Stimulated activated CD8-positive, alpha-beta memory T cell treated with anti-CD3 and anti-CD28 coated beads, Interleukin-15, amount 100 ng/mL, for 24 hours (primary cell): ENCODE measurements around the gene RNF13.
"Not testable (repeated sequence)": the region's sequence is repeated elsewhere in the genome, so short reads cannot be mapped to it uniquely, and the experiment has no call there.

Experiments used
- DNase-seq: peaks from one replicate; pipeline ENCODE4 v3.0.0-alpha.2; 2020; ENCODE audit warnings: low read depth

Gene RNF13

DNA sequence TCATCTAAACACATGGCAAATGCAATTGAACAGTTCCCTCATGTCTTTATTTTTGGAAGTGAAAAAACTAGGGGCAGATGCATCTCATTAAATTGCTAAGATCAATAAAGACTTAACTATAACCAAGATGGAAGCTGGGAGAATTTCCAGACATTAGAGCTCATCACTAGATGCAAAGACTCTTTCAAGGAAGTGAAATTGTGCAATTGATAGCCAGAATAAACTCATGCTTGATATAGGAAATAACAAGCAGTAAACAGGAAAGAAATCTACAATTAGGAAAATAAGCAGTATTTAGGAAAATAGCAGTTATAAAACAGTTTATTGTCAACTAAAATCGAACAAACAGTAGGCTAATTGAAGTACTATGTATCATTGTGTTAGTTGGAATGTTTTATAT, 11.8 kb upstream of the RNF13 start:
- no peak for DNase-seq

DNA sequence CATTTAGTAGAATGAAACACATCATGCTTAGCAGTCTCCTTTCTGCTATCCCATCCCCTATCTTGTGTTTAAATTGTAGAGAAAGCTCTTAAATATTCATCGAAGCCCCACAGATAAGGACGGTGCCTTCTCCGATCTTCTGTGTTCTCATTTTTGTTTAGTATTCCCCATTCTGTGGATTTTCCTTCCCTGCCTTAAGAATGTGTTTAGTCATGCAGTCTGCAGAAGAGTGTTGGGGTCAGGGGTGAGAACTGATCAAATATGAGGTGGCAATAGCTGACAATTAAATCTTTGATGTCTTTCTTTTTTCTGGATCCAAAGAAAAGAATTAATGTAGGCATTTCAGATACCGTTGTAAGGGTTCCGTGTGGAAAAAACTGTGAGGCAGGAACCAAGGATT, 11.4 kb upstream of the RNF13 start:
- DNase-seq: no peak

DNA sequence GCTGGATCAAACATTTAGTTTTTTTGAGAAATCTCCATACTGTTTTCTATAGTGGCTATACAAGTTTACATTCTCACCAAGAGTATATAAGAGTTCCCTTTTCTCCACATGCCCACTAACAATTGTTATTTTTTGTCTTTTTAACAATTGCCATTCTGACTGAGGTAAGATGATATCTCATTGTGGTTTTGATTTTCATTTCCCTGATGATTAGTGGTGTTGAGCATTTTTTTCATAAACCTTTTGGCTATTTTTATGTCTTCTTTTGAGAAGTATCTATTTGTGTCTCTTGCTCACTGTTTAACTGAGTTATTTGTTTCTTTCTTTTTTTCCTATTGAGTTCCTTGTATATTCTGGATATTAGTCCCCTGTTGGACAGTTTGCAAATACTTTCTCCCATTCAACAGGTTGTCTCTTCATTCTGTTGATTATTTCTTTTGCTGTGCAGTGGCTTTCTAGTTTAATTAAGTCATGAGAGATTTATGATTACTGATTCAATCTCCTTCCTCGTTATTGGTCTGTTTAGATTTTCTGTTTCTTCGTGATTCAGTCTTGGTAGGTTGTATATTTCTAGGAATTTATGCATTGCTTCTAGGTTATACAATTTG, 6.7 kb upstream of the RNF13 start:
- DNase-seq: no peak

DNA sequence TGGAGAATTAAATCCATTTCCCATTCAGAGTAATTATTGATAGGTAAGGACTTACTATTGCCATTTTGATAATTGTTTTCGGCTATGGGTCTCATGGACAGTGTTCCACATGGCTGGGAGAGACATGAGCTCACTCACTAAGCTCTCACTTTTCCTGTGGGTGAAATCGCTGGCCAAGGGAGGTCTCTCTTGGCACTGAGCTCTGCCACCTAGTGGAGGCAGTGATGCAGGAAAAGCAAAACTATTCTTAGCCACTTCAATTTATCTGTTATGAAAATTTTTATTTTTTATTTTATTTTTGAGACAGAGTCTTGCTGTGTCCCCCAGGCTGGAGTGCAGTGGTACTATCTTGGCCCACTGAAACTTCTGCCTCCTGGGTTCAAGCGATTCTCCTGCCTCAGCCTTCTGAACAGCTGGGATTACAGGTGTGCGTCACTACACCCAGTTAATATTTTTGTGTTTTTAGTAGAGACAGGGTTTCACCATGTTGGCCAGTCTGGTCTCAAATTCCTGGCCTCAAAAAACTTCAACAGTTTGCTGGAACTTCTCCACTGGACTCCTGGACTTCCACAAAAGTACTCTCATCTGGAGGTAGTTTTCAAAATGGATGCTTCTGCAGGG, 4.7 kb upstream of the RNF13 start:
- peak; percentile 22 for DNase-seq

DNA sequence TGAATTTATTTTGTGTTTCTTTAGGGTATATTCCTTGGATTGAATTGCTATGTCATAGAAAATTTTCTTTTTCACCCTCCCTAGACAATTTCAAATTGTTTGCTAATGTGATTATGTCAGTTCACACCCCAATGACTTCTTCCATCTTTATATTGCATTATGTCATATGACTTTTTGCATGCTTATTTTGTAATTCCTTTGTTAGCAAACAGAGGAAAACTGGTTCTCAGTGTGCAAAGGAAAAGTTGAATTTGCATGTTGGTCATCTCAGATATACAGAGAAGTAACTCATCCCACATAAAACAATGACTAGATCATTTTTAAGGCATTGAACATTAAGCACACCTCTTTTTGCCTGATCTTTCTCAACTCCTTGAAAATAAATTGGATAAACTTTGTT, 3.3 kb upstream of the RNF13 start:
- no peak for DNase-seq

DNA sequence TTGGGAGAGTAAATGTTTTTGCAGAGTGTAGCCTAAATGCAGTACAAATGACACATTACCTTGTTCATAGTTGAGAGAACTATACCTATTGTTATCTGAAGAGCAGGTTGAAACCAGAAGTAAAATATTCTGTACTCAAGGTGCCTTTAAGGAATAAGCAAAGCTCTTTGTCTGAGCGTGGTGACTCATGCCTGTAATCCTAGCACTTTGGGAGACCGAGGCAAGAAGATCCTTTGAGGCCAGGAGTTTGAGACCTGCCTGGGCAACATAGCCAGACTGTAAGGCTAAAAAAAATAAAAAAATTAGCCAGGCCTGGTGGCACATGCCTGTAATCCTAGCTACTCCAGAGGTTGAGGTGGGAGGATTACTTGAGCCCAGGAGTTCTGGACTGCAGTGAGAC, 2.2 kb upstream of the RNF13 start:
- no peak for DNase-seq

DNA sequence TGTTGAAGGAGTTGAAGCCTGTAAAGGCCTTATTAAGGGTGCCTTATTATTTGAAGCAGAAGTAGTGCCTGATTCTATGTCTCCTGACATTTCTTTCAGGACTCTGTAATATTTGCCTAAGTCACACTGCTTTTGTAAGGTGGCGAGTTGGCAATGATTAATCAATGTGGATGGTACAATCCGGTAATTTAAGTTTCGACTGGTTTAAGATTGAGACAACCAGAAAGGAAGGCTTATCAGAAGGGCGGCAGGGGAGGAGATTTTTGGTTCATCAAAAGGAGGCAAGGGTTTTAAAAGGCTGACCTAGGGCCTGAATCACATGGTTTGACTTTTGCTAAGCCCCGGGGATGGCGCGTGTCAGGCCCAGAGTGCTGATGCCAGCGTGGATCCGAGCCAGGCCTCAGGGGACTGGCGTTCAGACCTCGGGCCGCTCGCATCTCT, 830 bp upstream of the RNF13 start:
- DNase-seq: no peak

DNA sequence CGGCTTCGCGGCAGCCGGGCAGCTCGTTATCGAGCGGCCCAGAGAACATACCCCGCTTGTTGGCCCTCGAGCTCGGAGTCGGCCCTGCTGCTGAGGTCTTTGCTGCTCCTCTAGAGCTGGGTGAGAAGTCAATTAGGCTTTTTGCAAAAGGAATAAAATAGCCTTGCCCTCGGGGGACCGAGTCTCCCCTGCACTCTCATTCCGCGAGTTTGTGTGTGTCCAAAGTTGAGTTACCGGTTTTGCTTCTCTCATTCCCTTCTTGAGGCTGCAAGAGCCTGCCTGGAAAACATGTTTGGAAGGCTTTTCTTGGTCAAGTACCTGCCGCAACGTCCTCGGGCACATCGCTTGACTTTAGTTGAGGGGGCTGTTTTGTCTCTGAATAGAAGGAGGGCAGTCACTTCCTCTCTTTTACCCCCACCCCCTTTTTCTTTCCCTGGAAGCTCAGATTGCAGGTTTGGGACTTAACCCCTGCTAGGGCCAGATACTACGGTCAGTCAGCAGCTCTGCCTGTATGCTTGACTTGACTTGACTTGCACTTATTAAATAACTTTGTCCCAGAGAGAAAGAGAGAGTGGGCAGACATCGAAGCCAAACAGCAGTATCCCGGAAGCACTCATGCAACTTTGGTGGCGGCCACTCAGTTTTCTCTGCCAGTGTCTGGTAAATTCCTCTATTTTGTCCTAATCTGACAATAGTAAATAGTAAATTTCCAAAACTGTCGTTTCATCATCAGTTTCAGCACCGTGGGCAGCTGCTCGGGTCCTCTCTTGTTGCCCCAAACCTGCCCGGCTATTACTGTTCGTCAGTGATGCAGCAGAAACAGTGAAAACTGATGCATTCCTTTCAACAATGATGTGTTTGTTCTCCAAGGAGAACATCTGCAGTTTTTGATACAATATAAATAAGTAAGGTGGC, 609 bp downstream of the RNF13 start:
- DNase-seq: no peak

DNA sequence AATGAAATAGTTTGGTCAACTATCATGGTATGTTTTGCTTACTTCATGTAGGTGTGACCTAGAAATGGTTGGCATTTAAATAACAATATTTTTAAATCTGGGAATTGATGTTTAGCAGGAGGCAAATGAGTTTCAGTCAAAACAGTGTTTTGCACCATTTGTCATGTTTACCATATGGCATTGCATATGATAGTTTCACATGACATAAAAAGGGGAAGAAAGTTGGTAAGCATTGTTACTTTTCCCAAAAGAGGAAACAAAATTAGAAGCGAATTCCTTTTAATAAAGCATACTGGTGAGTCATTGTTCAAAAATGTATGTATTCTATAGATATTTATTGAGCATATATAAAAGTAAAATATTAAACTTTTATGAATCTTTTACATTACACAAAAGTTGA, 2.3 kb downstream of the RNF13 start:
- no peak for DNase-seq

DNA sequence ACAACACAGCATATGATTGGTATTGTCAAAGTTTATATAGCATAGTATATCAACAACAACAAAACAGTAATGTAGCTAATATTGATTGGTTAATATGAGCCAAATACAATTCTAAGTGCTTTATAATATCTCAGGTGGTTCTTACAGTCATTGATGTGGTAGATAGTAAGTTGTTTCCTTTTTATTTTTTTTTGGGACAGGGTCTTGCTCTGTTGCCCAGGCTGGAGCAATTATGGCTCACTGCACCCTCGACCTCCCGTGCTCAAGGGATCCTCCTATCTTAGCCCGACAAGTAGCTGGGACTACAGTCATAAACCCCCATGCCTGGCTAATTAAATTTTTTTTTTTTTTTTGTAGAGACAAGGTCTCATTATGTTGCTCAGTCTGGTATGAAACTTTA, 2.7 kb downstream of the RNF13 start:
- no peak for DNase-seq

DNA sequence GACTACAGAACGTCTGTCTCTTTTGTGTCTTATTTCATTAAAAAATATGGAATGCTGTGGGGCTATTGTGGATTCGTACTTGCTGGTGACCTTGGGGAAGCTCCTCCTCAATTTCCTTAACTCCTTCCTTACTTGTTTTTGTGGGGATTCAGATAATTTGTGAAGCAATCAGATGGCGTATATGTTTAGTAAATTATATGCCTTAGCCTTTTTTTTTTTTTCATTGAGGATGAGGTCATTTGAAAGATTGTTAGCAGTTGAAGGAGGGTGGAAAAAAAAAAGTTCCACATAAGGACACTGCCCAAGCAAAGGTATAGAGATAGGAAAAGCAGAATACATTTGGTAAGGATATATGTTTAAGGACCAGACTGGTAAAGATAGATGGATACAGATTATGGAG, 3.3 kb downstream of the RNF13 start:
- DNase-seq: no peak

DNA sequence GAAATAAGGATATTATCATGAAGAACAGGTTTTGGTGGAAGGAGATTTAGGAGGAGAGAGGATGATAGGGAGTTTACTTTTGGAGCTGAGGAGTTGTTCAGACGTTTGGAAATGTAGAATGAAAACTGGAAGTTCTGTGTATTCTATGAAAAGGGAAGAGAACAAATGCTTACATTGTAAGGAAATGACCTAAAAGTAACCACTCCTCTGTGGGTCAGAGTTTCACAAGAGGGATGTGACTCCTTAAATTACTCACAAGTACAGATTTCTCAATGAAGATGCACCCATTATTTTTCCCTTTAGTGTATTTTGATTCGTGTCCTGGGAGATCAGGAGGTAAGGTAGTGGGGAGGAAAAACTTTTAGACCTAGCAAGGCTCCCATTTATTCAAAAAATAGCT, 4.0 kb downstream of the RNF13 start:
- no peak for DNase-seq

DNA sequence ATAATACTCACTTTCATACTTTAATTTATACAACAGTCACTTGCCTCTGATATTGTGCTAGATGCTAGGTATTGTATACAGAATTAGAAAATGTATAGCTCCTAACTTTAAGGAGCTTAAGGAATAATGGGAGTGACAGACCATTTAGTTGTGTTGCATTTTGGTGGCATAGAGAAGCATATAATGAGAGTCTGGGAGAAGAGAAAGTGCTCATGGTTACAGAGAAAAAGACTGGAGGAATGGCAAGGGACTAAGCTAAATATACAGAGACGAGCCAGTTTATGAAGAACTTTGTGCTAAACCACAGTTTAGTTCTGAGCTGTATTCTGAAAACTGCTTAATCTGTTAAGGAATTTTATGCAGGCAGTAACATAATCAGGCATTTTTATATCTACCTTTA, 6.4 kb downstream of the RNF13 start:
- no peak for DNase-seq

DNA sequence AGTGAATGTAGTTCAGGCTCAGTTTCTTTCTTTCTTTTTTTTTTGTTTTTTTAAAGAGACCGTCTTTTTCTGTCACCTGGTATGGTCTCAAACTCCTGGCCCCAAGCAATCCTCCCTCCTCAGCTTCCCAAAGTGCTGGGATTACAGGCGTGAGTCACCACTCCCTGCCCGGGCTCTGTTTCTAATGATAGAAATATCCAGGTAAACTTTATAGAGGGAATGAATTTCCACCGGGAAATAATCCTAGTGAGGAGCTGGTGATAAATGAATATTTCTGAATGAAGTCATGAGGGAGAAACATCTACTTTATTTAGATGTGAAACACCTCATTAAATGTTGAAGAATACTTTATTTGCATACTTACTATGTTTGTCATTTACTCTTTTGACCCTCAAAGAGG, 7.2 kb downstream of the RNF13 start:
- no peak for DNase-seq

DNA sequence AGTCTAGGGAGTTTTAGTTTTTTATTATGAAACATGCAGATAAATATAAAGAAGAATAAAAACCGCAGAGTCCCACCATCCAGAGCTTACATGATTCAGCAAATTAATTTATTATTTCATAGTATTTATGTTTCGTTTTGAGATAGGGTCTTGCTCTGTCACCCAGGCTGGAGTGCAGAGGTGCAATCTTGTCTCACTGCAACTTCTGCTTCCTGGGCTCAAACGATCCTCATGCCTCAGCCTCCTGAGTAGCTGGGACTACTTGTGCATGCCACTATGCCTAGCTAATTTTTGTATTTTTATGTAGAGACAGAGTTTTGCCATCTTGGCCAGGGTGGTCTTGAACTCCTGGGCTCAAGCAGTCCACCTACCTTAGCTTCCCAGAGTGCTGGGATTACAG, 13.6 kb downstream of the RNF13 start:
- DNase-seq: no peak

DNA sequence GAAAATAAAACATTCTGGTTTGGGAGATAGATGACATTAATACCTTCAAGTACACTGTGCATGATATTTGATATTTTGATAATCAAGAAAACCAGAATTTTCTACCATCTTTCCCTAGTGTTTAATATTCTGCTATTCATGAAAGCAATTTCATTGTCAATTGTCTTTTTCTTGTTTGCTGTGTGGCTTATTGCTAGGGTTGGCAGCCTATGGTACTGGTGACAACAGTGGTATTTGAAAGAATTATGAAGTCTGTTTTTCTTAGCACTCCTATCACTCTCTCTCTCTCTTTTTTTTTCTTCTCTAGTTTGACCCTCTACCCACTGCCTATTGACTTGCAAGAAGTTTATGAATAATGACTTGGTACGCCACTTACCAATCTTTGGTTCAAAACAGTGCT, 15.4 kb downstream of the RNF13 start:
- DNase-seq: no peak

DNA sequence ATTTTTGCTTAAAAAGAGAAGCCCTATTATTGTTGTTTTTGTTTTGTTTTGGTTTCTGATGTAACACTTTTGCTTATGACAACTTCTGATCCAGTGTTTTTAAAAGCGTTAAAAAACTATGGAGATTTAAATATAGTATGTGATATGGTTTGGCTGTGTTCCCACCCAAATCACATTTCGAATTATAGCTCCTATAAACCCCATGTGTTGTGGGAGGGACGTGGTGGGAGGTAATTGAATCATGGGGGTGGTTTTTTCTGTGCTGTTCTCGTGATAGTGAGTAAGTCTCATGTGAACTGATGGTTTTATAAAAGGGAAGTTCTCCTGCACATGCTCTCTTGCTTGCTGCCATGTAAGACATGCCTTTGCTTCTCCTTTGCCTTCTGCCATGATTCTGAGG, 16.6 kb downstream of the RNF13 start:
- not testable (repeated sequence) for DNase-seq

DNA sequence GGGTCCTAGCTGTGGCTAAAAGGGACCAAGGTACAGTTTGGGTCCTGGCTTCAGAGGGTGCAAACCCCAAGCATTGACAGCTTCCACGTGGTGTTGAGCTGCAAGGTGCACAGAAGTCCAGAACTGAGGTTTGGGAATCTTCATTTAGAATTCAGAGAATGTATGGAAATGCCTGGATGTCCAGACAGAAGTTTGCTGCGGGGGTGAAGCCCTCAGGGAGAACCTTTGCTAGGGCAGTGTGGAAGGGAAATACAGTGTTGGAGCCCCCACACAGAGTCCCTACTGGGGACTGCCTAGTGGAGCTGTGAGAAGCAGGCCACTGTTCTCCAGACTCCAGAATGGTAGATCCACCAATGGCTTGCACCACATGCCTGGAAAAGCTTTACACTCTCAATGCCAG, 17.9 kb downstream of the RNF13 start:
- no peak for DNase-seq

DNA sequence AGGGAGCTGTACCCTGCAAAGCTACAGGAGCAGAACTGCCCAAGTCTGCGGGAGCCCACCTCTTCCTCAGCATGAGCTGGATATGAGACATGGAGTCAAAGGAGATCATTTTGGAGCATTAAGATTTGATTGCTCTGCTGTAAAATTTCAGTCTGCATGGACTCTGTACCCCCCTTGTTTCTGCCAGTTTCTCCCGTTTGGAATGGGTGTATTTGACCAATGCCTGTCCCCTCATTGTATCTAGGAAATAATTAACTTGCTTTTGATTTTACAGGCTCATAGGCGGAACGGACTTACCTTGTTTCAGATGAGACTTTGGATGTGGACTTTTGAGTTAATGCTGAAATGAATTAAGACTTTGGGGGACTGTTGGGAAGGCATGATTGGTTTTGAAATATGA, 18.3 kb downstream of the RNF13 start:
- DNase-seq: no peak

DNA sequence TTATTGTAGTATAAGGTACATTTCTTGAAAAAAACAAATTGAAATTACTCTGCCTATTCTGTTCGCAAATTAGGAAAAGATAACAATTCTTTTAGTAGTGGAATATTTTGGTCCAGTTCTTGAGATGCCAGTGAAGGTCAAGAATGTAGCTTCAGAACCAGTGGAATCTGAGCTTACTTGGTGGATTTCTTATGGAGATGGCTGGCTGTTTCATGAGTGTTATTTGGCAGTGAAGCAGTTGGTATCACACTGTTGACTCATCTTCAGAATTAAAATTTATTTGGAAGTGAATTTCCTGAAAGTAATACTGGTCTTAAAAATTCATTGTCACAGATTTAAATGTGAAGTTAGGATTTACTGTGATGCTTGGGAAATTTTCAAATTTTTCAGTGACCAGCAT, 19.1 kb downstream of the RNF13 start:
- no peak for DNase-seq

DNA sequence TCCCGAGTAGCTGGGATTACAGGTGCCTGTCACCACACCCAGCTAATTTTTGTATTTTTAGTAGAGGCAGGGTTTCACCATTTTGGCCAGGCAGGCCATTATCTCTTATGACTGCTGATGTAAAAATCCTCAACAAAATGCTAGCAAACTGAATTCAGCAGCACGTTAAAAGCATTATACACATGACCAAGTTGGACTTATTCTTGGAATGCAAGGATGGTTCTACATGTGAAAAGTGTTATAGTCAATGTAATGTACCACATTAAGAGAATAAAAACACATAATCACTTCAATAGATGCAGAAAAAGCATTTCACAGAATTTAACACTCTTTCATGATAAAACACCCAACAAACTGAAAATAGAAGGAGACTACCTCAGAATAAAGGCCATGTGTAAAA, 20.2 kb downstream of the RNF13 start:
- DNase-seq: no peak

DNA sequence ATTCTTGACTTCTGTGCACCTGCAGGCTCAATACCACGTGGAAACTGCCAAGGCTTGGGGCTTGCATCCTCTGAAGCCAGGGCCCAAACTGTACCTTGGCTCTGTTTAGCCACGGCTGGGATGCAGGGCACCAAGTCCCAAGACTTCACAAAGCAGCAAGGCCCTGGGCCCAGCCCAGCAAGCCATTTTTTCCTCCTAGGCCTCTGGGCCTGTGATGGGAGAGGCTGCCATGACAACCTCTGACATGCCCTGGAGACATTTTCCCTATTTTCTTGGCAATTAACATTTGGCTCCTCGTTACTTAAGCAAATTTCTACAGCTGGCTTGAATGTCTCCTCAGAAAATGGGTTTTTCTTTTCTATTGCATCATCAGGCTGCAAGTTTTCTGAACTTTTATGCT, 25.5 kb downstream of the RNF13 start:
- not testable (repeated sequence) for DNase-seq

DNA sequence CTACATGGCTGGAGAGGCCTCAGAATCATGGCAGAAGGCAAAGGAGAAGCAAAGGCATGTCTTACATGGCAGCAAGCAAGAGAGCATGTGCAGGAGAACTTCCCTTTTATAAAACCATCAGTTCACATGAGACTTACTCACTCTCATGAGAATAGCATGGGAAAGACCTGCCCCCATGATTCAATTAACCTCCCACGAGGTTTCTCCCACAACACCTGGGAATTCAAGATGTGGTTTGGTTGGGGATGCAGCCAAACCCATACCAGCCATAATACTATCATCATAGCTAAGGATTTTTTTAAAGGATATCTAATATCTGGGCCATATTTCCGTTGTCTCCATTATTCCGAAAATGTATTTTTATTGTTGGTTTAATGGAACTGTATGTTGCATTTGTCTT, 26.5 kb downstream of the RNF13 start:
- not testable (repeated sequence) for DNase-seq
